ENCODE results near the gene DTD1. TPM values are rescaled to one million over a fixed set of nuclear protein-coding genes. Genes with fewer than 3 reads are reported as not detected.
A peak's percentile ranks its signal among the peaks of the same experiment; 100 is the strongest.

Gene DTD1
- total and polyA plus RNA-seq, 2 of the 13 experiments (the other 11 are each of a cell fraction or from before 2014, with no cell fraction given): 41.2 to 79.3 TPM

- TF ChIP-seq ZNF44 (CRISPR knock-in tag; IDR thresholded peaks at IDR 0.05) (peak; percentile 94), ELF3 (CRISPR knock-in tag; IDR thresholded peaks at IDR 0.05) (peak; percentile 52; the same call in 1 of the 2 replicates), HCFC1 (IDR thresholded peaks at IDR 0.05; ENCODE audit: low read depth, low read length) (0 out of 2 replicates have a peak, but pooled peaks have one; percentile 34), PAX8 (CRISPR knock-in tag; IDR thresholded peaks at IDR 0.05; ENCODE audit: borderline replicate concordance) (no peak), ZNF530 (CRISPR knock-in tag; IDR thresholded peaks at IDR 0.05; ENCODE audit: low read depth) (no peak), AHDC1 (CRISPR knock-in tag; IDR thresholded peaks at IDR 0.05; ENCODE audit: borderline replicate concordance) (no peak), ZFP90 (CRISPR knock-in tag; IDR thresholded peaks at IDR 0.05; ENCODE audit: borderline replicate concordance) (peak; percentile 80; the same call in 1 of the 2 replicates), ELF1 (CRISPR knock-in tag; IDR thresholded peaks at IDR 0.05) (peak; percentile 71), SP2 (CRISPR knock-in tag; IDR thresholded peaks at IDR 0.05) (peak; percentile 63), ZNF558 (CRISPR knock-in tag; IDR thresholded peaks at IDR 0.05; ENCODE audit: borderline replicate concordance) (no peak), HNRNPH1 (optimal IDR thresholded peaks at IDR 0.05; ENCODE audit: low read depth, low read length) (peak; percentile 47), ASH2L (IDR thresholded peaks at IDR 0.05; ENCODE audit: insufficient read length, low read depth, low read length) (peak; percentile 95), ZNF713 (CRISPR knock-in tag; IDR thresholded peaks at IDR 0.05) (no peak; the same call in 1 of the 2 replicates), MTF1 (CRISPR knock-in tag; IDR thresholded peaks at IDR 0.05) (peak; percentile 62; the same call in 1 of the 2 replicates), ZNF317 (CRISPR knock-in tag; IDR thresholded peaks at IDR 0.05) (no peak), TBX2 (CRISPR knock-in tag; IDR thresholded peaks at IDR 0.05; ENCODE audit: borderline replicate concordance) (no peak), ZNF24 (IDR thresholded peaks at IDR 0.05) (0 out of 2 replicates have a peak, but pooled peaks have one; percentile 33), AGO2 (optimal IDR thresholded peaks at IDR 0.05; ENCODE audit: low read depth, low read length) (peak; percentile 57), AHR (CRISPR knock-in tag; IDR thresholded peaks at IDR 0.05) (peak; percentile 76; the same call in 1 of the 2 replicates)
- TF ChIP-seq, protein P1, sequence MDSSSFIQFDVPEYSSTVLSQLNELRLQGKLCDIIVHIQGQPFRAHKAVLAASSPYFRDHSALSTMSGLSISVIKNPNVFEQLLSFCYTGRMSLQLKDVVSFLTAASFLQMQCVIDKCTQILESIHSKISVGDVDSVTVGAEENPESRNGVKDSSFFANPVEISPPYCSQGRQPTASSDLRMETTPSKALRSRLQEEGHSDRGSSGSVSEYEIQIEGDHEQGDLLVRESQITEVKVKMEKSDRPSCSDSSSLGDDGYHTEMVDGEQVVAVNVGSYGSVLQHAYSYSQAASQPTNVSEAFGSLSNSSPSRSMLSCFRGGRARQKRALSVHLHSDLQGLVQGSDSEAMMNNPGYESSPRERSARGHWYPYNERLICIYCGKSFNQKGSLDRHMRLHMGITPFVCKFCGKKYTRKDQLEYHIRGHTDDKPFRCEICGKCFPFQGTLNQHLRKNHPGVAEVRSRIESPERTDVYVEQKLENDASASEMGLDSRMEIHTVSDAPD (CRISPR knock-in tag; IDR thresholded peaks at IDR 0.05): peak; percentile 73; the same call in 1 of the 2 replicates
- TF ChIP-seq, protein P2, sequence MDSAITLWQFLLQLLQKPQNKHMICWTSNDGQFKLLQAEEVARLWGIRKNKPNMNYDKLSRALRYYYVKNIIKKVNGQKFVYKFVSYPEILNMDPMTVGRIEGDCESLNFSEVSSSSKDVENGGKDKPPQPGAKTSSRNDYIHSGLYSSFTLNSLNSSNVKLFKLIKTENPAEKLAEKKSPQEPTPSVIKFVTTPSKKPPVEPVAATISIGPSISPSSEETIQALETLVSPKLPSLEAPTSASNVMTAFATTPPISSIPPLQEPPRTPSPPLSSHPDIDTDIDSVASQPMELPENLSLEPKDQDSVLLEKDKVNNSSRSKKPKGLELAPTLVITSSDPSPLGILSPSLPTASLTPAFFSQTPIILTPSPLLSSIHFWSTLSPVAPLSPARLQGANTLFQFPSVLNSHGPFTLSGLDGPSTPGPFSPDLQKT (CRISPR knock-in tag; IDR thresholded peaks at IDR 0.05; ENCODE audit: borderline replicate concordance): 0 out of 2 replicates have a peak, but pooled peaks have one; percentile 72
Observed at GRCh38 chr20:18587665-18588573, at the start of gene DTD1 (continued).
